GM19099 (cell line): ENCODE measurements around the gene KLHL33.

ENCODE experiments used
- POLR2A ChIP-seq: IDR thresholded peaks from 3 replicates; pipeline ENCODE4 v1.6.1; 2011; ENCODE audit warnings: low read depth; ENCODE audit not compliant: insufficient read length; ENCODE audit errors: extremely low read depth

Gene KLHL33

DNA sequence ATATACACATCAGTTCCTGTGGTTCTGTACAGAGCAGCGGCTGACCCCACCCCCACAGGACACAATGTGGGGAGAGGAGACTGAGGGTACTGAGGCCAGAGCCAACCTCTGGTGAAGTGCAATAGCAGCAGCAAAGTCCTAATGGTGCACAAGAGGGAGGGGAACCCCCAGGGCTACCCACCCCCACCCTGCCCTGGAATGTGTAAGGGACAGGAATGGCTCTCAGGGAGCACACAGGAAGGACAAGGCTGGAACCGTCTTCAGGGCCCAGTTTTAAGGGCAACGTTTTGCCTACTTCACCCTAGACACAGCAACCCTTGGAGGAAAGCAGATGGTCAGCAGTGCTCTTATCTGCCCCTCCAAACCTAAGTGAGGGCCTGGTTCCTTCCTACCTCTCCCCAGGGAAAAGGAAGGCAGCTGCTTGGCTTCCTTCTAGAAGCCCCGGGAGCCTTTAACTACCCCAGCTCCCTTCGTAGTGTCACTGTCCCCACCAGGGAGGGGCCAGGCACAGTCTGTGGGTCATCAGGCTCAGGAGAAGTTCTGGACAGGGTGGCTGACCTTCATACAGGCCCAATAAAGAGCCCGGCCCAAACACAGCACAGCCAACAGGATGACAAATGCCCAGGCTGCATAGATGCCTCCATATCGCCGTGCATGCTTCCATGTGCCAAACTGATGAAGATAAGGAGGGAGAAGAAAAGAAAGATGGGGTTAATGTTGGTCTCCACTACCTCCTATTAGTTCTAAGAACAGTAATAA, 22.2 kb upstream of the KLHL33 start:
- TF ChIP-seq POLR2A, result peak; percentile 12

DNA sequence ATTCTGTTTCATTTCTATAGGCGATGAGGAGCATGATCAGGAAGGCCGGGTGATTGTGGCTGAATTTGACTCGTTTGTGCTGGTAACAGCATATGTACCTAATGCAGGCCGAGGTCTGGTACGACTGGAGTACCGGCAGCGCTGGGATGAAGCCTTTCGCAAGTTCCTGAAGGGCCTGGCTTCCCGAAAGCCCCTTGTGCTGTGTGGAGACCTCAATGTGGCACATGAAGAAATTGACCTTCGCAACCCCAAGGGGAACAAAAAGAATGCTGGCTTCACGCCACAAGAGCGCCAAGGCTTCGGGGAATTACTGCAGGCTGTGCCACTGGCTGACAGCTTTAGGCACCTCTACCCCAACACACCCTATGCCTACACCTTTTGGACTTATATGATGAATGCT, 21.0 kb upstream of the KLHL33 start:
- no peak for TF ChIP-seq POLR2A

DNA sequence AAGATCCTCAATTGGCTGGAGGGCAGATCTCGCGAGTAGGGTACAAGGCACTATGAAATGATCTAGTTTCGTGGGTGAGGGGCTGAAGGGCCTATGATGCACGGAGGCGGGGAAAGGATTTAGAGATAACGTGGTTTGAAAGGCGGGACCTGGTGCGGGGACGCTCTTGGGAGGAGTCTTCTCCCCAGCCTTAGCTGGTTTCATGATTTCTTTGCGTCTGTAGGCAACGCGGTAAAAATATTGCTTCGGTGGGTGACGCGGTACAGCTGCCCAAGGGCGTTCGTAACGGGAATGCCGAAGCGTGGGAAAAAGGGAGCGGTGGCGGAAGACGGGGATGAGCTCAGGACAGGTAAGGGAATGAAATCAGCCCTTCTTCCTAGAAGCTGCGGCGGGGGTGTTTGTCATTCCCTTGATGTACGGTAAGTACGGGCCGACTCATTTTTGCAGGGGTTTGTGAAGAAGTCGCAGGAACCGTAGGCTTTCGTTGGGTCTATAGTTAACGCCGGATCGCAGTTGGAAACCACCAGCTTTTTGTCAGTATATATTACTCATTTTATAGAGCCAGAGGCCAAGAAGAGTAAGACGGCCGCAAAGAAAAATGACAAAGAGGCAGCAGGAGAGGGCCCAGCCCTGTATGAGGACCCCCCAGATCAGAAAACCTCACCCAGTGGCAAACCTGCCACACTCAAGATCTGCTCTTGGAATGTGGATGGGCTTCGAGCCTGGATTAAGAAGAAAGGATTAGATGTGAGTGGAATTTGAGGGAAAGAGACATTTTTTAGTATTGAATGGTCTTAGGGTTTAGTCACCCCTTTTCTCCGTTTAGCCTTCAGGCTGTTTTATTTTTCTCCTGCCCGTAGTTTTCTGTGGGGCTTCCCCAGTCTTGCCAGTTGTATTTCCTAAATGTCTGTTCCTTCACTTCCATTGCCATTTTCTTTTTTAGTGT, 19.7 kb upstream of the KLHL33 start:
- no peak for TF ChIP-seq POLR2A

DNA sequence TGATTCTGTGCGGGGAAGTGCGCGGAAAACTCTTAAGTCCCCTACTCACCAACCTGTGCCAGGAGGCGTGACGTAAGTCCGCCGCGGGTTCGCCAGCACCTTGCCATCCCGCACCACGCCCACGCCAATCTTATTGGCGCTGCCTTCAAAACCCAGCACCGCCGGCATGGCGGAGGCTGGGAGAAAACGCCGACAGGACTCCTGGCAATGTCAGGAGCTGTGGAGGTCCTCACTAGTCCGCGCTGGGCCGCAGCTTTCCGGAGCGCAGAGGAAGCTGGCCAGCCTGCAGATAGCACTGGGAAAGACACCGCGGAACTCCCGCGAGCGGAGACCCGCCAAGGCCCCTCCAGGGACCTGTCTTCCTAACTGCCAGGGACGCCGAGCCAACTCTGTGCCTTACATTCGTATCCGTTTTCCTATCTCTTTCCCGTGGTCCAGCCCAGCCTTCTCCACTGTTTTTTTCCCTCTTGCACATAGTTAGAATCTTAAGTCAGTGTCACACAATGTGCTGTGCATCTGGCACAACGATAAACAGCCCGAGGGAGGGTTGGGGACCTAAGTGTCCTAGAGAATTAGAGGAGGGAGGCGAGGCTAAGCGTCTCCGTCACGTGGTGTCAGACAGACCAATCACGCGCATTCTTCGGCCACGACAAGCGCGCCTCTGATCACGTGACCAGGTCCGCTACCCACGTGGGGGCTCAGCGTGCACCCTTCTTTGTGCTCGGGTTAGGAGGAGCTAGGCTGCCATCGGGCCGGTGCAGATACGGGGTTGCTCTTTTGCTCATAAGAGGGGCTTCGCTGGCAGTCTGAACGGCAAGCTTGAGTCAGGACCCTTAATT, 18.8 kb upstream of the KLHL33 start, which contains the start of the genes APEX1 and OSGEP:
TSS of gene APEX1 (plus strand) at position 711 of the 839 bp plus-strand sequence. CDS start 420 bp downstream, outside the sequence.
TSS of gene OSGEP (minus strand) at position 297 of the 839 bp plus-strand sequence. CDS start at position 168, 129 bp downstream.
- peak; percentile 79 for TF ChIP-seq POLR2A

DNA sequence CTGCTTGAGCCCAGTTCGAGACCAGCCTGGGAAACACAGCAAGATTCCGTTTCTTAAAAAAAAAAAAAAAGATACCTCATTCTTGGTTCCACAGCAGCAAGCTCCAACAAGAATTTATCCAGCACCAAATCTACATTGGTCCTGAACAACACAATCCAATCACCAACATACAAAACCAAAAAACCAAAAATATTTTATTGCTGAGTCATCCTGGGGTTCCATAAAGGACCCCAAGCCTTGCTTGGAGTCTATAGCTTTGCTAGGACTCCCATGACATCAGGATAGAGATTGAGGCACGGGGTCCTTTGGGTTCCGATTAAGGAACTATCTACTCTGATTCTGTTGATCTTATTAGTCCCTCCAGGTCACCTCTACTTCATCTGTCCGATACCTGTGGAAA, 10.9 kb upstream of the KLHL33 start:
- TF ChIP-seq POLR2A, result no peak

DNA sequence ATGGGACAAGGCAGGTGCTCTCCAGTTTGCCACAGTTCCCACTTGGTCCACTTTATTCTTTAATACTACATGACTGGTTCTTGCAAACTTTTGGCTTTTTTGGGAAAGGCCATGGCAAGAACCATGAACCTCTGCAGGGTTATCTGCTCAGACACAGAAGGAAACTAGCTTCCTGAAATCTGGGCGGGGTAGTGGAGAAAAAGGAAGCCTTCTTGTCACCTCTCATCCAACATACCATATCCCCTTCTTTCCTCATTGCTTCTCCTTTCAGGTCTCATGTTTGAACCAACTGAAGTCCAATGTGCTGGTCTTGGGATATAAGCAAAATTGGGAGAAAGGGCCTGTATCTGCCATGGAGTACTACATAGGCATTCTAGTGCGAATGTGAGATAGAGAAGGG, 5.5 kb upstream of the KLHL33 start:
- no peak for TF ChIP-seq POLR2A

DNA sequence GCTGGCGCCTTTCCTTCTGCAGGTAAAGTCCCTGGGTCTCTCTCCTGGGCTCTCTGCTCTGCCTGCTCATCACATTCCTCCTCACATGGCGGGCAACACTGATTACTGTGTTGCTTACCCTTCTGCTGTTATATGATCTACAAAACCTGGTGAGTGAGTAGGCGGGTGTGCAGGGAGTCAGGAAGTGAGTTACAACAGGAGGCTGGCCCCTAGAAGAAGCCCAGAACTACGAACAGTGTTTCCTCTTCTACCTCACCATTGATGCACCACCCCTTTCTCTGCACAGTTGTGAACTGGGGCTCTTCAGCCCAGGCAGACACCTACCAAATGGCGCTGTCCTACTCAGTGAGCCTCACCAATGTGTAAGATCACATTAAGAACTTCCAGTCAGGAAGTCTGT, 4.9 kb upstream of the KLHL33 start:
- TF ChIP-seq POLR2A, result no peak

DNA sequence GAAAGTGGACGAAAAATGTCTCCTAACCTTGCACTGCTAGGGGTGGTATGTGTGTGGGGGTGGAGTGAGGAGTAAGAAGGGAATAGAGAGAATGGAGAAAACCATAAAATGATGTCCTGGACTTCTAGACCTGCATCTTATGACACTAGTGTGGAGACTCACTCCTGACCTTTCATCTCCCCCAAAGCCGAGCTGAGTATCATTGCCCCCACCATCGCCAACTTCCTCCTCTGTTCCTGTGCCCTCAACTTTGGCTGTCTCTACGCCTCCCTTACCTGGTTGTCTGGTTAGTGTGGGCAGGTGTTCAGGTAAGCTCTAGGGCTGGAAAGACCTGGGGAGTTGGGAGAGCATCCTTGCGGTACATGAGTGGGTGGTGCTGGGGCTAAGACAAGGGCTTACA, 4.5 kb upstream of the KLHL33 start:
- TF ChIP-seq POLR2A, result no peak

DNA sequence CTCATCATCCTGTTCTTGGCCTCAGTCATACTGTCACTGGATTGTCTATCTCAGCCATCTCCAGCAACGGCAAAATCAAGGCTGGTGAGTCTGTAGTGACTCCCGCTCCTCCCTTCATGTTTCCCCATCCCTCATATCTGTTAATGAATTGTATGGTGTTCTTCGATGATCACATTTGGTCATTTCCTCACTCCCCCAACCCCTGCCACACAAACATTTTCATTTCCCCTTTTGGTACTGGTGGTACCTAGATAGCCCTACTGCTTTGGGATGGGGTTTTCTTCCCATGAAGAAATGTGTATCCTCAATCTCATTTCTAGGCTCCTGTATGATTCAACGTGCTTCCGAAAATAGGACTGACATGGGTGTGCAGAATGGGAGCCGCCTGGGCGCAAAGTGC, 2.7 kb upstream of the KLHL33 start:
- no peak for TF ChIP-seq POLR2A

DNA sequence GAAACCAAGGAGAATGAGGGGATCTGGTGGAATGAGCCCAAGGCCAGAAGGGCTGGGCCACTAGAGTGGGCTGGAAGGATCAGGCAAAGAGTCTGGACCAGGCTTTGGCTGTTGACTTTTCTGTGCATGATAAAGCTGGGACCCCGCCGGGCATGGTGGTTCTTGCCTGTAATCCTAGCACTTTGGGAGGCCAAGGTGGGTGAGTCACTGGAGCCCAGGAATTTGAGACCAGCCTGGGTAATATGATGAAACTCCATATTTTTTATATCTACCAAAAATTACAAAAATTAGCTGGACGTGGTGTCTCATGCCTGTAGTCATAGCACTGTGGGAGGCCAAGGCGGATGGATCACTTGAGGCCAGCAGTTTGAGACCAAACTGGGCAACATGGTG, 393 bp upstream of the KLHL33 start:
- no peak for TF ChIP-seq POLR2A

DNA sequence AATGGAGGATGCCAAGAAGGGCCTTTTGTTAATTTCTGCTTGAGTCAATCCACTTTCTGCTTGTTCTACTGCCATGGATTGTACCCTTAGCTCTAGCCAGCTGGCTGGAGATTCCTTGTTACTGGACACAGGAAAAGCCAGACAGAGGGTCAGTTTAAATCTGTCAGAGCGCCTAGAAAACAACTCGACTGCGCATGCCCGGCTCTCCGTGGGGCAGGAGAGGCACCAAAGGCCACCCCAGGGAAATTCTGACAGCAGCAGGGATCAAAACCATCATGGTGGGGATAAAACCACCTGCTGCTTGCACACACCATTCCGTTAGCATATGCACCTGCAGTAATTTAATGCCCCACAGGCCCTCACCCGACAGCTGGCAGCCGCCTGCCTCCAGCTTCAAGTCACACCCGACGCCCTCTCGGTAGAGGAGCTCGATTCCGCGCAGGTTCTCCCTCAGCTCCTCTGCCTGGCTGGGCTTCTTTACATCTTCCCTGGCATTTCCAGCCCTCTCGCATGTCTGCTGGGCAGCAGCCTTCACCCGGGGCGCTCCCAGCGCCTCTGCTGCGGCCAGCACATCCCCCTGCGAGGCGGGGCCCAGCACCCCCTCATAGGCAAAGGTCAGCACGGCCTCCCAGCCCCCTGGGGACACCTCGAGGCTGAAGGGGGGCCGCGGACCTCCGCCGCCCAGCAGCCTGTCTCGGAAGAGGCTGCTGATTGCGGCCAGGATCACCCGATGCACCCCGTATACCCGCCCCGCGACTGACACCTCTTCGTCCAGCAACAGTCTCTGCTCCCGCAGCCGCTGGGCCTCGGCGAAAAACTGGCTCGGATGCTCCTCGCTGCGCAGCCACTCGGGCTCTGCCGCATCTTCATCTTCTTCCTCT, 1.0 kb downstream of the KLHL33 start:
- no peak for TF ChIP-seq POLR2A

DNA sequence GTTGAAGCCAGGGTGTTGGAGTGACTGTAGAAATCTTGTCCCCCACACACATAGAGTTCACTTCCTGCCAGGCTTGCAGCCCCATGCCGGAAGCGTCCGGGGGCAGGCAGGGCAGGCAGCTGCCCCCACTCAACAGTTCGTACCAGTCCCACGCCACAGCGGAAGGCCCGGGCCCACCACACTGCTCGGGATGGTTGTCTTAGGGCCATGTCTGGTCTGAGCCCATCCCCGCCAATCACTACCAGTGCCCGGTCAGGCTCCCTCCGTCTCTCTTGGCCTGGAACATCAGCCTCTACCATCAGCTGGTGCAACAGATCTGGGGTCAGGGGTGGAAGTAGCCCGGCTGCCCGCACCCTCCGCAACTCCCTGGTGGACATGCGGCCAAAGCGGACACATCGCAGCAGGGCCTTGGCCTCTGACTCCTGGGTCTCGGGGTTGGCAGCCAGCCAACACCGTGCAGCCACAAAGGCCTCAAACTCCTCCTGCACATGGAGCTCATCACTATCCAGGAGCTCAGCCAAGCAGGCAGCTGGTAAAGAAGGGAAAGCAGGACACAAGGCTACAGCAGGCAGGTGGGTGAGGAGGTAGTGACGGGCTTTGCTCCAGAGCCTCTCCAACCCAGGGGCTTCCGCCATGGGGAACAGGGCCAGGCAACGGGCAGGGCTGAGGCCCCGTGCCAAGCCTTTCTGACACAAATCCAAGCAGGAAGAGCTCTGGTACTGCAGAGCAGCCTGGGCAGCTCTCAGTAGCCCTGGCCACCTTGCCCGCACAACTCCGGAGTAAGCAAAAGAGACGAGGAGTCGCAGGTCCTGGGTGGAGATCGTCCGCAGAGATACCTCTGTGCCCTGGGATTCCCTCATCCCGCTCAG, 5.9 kb downstream of the KLHL33 start:
- TF ChIP-seq POLR2A, result no peak

DNA sequence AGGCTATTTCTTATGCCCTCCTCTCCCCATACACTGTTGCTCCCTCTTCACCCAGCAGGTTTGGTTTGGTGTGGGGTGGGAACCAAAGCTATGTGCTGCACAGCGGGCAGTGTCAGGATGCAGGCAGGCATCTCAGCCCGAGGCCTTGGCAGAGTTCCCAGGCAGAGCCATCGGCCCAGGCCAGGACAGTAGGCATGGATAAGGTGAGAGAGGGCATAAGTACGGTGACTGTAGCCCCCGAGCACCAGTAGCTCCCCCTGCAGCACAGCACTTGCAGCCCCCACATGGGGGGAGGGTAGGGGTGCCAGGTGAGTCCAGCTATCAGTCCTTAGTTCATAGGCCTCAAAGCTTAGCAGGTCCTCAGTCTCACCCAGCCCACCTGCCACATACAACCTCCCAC, 7.2 kb downstream of the KLHL33 start:
- no peak for TF ChIP-seq POLR2A
